Measurements from ENCODE around the gene SEC11A. TPM values are rescaled to one million over a fixed set of nuclear protein-coding genes. Genes with fewer than 3 reads are reported as not detected.
A peak's percentile ranks its signal among the peaks of the same experiment; 100 is the strongest.

Gene SEC11A
- total RNA-seq, 2 experiments from 2014 or later: 82.3 to 87.8 TPM

DNA sequence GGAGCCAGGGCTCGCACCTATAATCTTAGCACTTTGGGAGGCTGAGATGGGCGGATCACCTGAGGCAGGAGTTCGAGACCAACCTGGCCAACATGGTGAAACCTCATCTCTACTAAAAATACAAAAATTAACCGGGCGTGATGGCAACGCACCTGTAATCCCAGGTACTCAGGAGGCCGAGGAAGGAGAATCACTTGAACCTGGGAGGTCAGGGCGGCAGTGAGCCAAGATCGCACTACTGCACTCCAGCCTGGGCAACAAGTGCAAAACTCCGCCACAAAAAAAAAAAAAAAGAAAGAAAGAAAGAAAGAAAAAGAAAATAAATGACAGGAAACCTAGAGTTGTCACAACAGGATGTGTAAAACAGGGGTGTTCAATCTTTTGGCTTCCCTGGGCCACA lies 54.9 kb downstream of the SEC11A start:
- peaks cover 23% of the 10 kb centered on the region for H3K4me1 Mint-ChIP-seq (ENCODE audit: low read depth)
- H3K27ac Mint-ChIP-seq: no peak overlapping the region
- no peak overlapping the region for H3K4me3 Mint-ChIP-seq
- intact Hi-C loops (cut with micrococcal nuclease): no loop called here
- DNase-seq (no peak), ATAC-seq (no peak)
- CTCF ChIA-PET: interaction anchor here (1.0 to 1.4 kb wide), 2 partner anchors 10 to 56 kb away, joined by 3 read pairs; no protein-coding TSS in a partner anchor
- POLR2A ChIA-PET: no interaction called here
- peaks cover 7% of the 10 kb centered on the region for H3K36me3 Mint-ChIP-seq (ENCODE audit: low read depth)
- no peak for TF ChIP-seq CTCF (IDR thresholded peaks at IDR 0.05)
- H3K9me3 Mint-ChIP-seq: no peaks in the 10 kb centered on the region
- no peaks in the 10 kb centered on the region for H3K27me3 Mint-ChIP-seq

DNA sequence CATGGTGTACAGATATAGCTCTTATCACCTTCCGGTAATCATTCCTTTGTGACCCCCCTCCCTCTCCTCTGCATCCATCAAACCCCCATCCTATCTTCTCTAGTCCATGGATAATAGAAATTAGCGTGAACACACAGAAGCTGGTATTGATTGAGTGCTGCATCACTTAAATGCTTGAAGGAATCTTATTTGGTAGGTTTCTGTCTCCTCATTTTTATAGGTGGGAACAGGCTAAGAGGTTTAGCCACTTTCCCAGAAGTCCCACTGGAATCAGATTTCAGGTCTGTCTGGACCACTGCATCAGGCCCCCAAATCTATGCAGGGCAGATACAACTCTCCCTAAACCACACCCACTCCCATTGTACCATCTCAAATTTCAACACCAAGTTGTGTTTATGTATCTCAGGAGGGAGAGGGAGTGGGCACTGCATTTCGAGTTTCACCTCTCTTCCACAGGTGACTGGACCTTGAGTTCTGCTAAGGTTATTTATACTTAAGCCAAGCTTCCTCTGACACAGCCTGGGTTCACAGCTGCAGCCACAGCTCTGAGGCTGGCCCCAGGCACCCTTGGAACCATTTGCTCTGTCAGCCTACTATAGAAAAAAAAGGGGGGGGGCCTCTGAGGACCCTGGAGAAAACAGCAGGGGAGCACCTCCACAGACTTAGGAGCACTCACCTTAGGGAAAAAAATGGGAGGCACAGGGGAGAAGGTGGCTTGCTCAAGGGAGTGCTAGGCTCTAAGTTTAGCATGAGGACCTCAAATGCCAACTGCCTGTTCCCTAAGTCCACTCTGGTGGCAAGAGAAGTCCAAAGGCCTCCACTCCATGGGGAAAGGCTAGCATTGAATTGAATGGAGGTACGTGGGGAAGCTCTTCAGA lies 55.8 kb downstream of the SEC11A start:
- Mint-ChIP-seq H3K27me3 (no peaks in the 10 kb centered on the region), H3K4me1 (ENCODE audit: low read depth) (peaks cover 23% of the 10 kb centered on the region), H3K4me3 (no peak overlapping the region), H3K9me3 (no peaks in the 10 kb centered on the region), H3K27ac (no peak overlapping the region), H3K36me3 (ENCODE audit: low read depth) (peaks cover 3% of the 10 kb centered on the region)
- ATAC-seq (no peak), DNase-seq (no peak)
- no peak for TF ChIP-seq CTCF (IDR thresholded peaks at IDR 0.05)
- ChIA-PET CTCF (interaction anchor here (0.8 to 1.7 kb wide), 7 partner anchors 9 to 268 kb away, joined by 3 to 6 read pairs (median 3); no protein-coding TSS in a partner anchor), POLR2A (interaction anchor here (0.8 to 1.6 kb wide), 2 partner anchors 9 to 26 kb away, joined by 3 to 5 read pairs; no protein-coding TSS in a partner anchor)
- intact Hi-C loops (cut with micrococcal nuclease): loop anchor here (5.0 to 10.0 kb wide), 3 partner anchors 87 to 215 kb away; partner anchors contain the start of gene ZNF592

DNA sequence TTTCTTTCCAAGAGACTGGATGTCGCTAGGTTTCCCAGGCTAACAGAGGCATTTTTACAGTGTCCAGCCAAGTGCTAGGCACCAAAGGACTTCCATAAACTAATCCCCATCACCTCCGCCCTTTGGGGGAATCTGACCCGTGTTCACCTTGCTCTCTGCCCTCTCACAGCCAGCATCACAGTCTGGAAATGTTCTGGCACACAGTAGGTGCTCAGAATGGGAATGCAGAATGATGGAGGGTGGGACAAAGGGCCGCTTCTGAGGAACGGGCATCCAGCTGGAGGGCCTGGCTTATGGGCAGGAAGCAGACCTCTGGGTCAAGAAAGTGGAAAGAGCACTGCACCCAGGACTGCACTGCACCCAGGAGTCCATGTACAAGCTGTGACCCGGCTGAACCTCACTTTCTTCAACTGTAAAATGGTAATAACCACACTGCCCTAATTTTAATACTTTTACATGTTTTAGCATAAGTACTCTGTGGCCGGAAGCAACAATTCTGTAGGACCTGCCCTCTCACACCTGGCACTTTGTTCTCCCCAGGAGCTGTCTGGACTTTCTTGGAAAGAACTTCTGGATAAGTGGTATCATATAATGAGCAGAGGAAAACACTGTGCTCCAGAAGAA lies 57.0 kb downstream of the SEC11A start:
- Mint-ChIP-seq H3K36me3 (ENCODE audit: low read depth) (no peaks in the 10 kb centered on the region), H3K9me3 (no peaks in the 10 kb centered on the region), H3K4me1 (ENCODE audit: low read depth) (peaks cover 28% of the 10 kb centered on the region), H3K4me3 (peak overlapping the region; percentile 64), H3K27ac (peak overlapping the region; percentile 83), H3K27me3 (no peaks in the 10 kb centered on the region)
- TF ChIP-seq CTCF (IDR thresholded peaks at IDR 0.05): no peak
- ATAC-seq: no peak
- ChIA-PET CTCF (interaction anchor here (0.6 to 2.9 kb wide), 14 partner anchors 15 to 219 kb away, joined by 3 to 13 read pairs (median 4); no protein-coding TSS in a partner anchor), POLR2A (interaction anchor here (0.5 to 1.7 kb wide), 8 partner anchors 10 to 269 kb away, joined by 3 to 5 read pairs (median 4); no protein-coding TSS in a partner anchor)
- DNase-seq: no peak
- intact Hi-C loops (cut with micrococcal nuclease): loop anchor here (5.0 to 10.0 kb wide), 3 partner anchors 88 to 216 kb away; partner anchors contain the start of gene ZNF592

DNA sequence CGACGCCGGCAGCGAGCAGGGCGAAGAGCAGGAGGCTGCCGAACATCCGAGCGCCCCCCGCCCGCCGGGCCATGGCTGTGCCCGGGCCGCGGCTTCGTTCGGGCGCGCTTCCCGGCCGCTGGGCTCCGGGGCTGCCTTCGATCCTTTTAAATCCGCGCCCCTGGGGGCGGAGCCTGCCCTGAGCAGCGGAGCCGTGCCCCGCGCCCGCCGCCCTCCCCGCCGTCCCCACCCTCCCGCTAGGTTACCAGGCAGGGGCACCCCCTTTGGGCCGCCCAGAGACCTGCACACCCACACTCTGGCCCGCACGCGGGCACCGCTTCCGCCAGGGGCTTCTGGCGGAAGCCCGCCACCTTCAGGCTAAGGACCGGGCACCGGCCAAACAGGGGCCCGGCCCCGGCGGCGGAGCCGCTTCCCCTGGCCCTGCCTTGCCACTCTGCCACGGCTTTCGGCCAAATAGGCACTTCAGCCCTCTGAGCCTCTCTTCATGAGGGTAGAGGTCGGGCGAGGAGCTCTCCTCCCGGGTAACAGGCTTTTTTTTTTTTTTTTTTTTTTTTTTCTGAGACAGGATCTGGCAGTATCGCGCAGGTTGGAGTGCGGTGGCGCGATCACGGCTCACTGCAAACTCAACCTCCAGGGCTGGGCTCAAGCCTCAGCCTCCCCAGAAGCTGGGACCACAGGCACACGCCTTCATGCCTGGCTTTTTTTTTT lies 57.7 kb downstream of the SEC11A start, which contains the start of gene NMB:
Gene NMB, minus strand, starts transcription at position 120 of the 708 bp plus-strand sequence. Its CDS starts 47 bp downstream, at position 73.
- TF ChIP-seq CTCF (IDR thresholded peaks at IDR 0.05): peak; percentile 71
- ChIA-PET POLR2A (interaction anchor here (0.5 to 1.7 kb wide), 8 partner anchors 19 to 270 kb away, joined by 3 to 4 read pairs (median 4); partner anchors contain the start of gene SEC11A), CTCF (interaction anchor here (0.6 to 2.9 kb wide), 12 partner anchors 27 to 92 kb away, joined by 3 to 13 read pairs (median 4); no protein-coding TSS in a partner anchor)
- peak; percentile 64 for ATAC-seq
- Mint-ChIP-seq H3K4me3 (peak within 1 kb of the TSS; percentile 69), H3K27me3 (no peaks in the 10 kb centered on the region), H3K9me3 (no peaks in the 10 kb centered on the region), H3K4me1 (ENCODE audit: low read depth) (peaks cover 31% of the 10 kb centered on the region), H3K27ac (peak within 1 kb of the TSS; percentile 83), H3K36me3 (ENCODE audit: low read depth) (peaks cover 1% of the 10 kb centered on the region)
- DNase-seq: peak; percentile 86
- intact Hi-C loops (cut with micrococcal nuclease): loop anchor here (5.0 to 10.0 kb wide), 3 partner anchors 89 to 217 kb away; partner anchors contain the start of gene ZNF592

Data from activated CD8-positive, alpha-beta T cell treated with anti-CD3 and anti-CD28 coated beads for 36 hours (primary cell).